Endodermal cell (in vitro differentiated cells): ENCODE data around the gene SUPT5H. TPM values are rescaled to one million over a fixed set of nuclear protein-coding genes. Genes with fewer than 3 reads are reported as not detected.

ENCODE experiments used
- DNase-seq: peaks from one replicate; pipeline ENCODE4 v3.0.0-alpha.2; 2017
- H3K27ac ChIP-seq: 2 replicates; pipeline ENCODE4 v1.5.1; 2013; ENCODE audit warnings: mild to moderate bottlenecking, low read depth, low read length, moderate library complexity
- H3K27me3 ChIP-seq: 2 replicates; pipeline ENCODE4 v1.6.1; 2013; ENCODE audit warnings: mild to moderate bottlenecking, low read length, moderate library complexity; ENCODE audit not compliant: insufficient read depth, control insufficient read depth, poor library complexity, severe bottlenecking
- H3K36me3 ChIP-seq: 2 replicates; pipeline ENCODE4 v1.7.0; 2013; ENCODE audit warnings: mild to moderate bottlenecking, low read length, moderate library complexity; ENCODE audit not compliant: control insufficient read depth, insufficient read depth
- H3K4me1 ChIP-seq: one replicate; pipeline ENCODE4 v1.7.0; 2013; ENCODE audit warnings: low read length; ENCODE audit not compliant: control insufficient read depth, insufficient read depth
- H3K4me3 ChIP-seq: 2 replicates; pipeline ENCODE4 v1.5.1; 2013; ENCODE audit warnings: mild to moderate bottlenecking, low read length, moderate library complexity
- H3K9ac ChIP-seq: 2 replicates; pipeline ENCODE4 v1.6.1; 2013; ENCODE audit warnings: mild to moderate bottlenecking, low read length, moderate library complexity; ENCODE audit not compliant: poor library complexity, severe bottlenecking; ENCODE audit errors: extremely low read depth
- H3K9me3 ChIP-seq: 2 replicates; pipeline ENCODE4 v1.6.1; 2013; ENCODE audit warnings: mild to moderate bottlenecking, low read length, moderate library complexity; ENCODE audit not compliant: control insufficient read depth
- H3K27ac Mint-ChIP-seq: 2 replicates; pipeline ENCODE4 v1.8.0; 2020; ENCODE audit warnings: mixed read lengths
- H3K27me3 Mint-ChIP-seq: 2 replicates; pipeline ENCODE4 v1.8.0; 2021; ENCODE audit warnings: mild to moderate bottlenecking, mixed read lengths; ENCODE audit not compliant: insufficient read depth
- H3K36me3 Mint-ChIP-seq: 2 replicates; pipeline ENCODE4 v1.8.0; 2020; ENCODE audit warnings: low read depth, mixed read lengths
- H3K4me1 Mint-ChIP-seq: 2 replicates; pipeline ENCODE4 v1.8.0; 2020; ENCODE audit warnings: mixed read lengths
- H3K4me3 Mint-ChIP-seq: 2 replicates; pipeline ENCODE4 v1.8.0; 2020; ENCODE audit warnings: mild to moderate bottlenecking, moderate library complexity, mixed read lengths
- H3K9me3 Mint-ChIP-seq: 2 replicates; pipeline ENCODE4 v1.8.0; 2020; ENCODE audit warnings: mild to moderate bottlenecking, mixed read lengths
- WGBS, 2 experiments: methylation state at CpG; one replicate each; pipeline versions ENCODE4 v1.1.5 to v1.1.7; 2013; ENCODE audit warnings: missing lambda C conversion rate in 2 of 2, mixed read lengths in 1 of 2; ENCODE audit not compliant: insufficient coverage in 1 of 2, insufficient read length in 1 of 2; 5-methylcytosine and 5-hydroxymethylcytosine counted together
- total RNA-seq, 2 donors: library from RNA; stranded (reverse); fragmentation: NEBNext Ultra II Directional in 1 of 2; extraction: Animal tissue kit (Norgen Biotek cat#: 25700) in 1 of 2; gene quantifications; 2 replicates in 1 of 2; 3 replicates in 1 of 2; pipeline ENCODE4 v1.2.1, GENCODE V29; 2021
- TF ChIP-seq, protein P1 (sequence below): fragments of 200-600 bp; sonication (generic); conservative IDR thresholded peaks from 2 replicates; pipeline ENCODE4 v1.5.0; 2021; ENCODE audit warnings: antibody characterized with exemption, mild to moderate bottlenecking

Gene SUPT5H
- total RNA-seq, 2 donors from 2014 or later: 130 to 139 TPM

DNA sequence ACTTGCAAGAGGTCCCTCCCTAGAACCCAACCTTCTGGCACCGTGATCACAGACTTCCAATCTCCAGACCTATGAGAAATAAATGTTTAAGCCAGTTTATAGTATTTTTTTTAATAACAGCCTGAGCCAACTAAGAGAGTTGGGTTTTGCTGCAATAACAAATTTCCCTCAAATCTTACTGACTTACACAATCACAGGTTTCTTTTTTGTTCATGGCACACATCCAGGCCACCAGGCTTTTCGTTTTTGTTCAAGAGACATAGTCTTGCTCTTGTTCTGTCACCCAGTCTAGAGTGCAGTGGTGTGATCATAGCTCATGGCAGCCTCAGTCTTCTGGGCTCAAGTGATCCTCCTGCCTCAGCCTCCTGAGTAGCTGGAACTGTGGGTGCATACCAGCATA, 67.6 kb downstream of the SUPT5H start:
- Histone ChIP-seq H3K9me3 (no peaks in the 10 kb centered on the region), H3K27me3 (peaks cover 50% of the 10 kb centered on the region), H3K4me3 (no peak overlapping the region), H3K9ac (no peak overlapping the region), H3K27ac (no peak overlapping the region), H3K36me3 (no peaks in the 10 kb centered on the region), H3K4me1 (no peaks in the 10 kb centered on the region)
- H3K4me1 Mint-ChIP-seq: peaks cover 8% of the 10 kb centered on the region
- no peak overlapping the region for H3K27ac Mint-ChIP-seq
- H3K9me3 Mint-ChIP-seq: no peaks in the 10 kb centered on the region
- H3K36me3 Mint-ChIP-seq: peaks cover 4% of the 10 kb centered on the region
- no peak overlapping the region for H3K4me3 Mint-ChIP-seq
- no peak for DNase-seq
- peaks cover 53% of the 10 kb centered on the region for H3K27me3 Mint-ChIP-seq
- WGBS, 2 experiments: 76 to 83% methylated on average over 1 of the region's 2 CpGs
- TF ChIP-seq, protein P1, sequence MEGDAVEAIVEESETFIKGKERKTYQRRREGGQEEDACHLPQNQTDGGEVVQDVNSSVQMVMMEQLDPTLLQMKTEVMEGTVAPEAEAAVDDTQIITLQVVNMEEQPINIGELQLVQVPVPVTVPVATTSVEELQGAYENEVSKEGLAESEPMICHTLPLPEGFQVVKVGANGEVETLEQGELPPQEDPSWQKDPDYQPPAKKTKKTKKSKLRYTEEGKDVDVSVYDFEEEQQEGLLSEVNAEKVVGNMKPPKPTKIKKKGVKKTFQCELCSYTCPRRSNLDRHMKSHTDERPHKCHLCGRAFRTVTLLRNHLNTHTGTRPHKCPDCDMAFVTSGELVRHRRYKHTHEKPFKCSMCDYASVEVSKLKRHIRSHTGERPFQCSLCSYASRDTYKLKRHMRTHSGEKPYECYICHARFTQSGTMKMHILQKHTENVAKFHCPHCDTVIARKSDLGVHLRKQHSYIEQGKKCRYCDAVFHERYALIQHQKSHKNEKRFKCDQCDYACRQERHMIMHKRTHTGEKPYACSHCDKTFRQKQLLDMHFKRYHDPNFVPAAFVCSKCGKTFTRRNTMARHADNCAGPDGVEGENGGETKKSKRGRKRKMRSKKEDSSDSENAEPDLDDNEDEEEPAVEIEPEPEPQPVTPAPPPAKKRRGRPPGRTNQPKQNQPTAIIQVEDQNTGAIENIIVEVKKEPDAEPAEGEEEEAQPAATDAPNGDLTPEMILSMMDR: no peak

DNA sequence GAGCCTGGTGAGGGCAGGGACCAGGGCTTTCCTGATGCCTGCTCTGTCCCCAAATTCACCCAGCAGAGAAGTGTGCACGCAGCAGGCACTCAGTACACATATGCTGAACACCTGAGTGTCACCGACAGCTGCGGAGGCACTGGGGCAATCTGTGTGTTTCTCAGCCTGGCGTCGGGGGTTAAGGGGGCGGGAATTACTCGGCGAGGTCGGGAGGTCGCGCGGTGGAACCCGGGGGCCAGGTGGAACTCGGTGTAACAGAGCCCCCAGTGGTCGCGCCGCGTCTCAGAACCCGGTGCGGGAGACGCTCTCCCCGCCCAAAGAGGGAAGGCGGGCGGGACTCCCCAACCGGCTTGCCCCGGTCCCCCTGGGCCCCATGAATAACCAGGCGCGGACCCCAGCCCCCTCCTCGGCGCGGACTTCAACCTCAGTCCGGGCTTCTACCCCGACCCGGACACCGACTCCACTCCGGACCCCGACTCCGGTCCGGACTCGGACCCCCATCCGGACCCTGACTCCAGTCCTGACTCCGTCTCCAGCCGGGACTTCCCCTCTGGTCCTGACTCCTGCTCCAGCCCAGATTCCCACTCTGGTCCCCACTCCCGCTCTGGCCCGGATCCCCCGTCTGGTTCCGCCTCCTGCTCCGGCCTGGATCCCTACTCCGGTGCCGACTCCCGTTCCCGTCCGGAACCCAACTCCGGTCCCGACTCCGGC, 69.6 kb downstream of the SUPT5H start, which contains the start of gene SELENOV:
TSS of gene SELENOV (plus strand) at position 300 of the 711 bp plus-strand sequence. CDS start at position 374, 74 bp downstream.
- Mint-ChIP-seq H3K4me1 (peaks cover 19% of the 10 kb centered on the region), H3K27me3 (peaks cover 34% of the 10 kb centered on the region), H3K27ac (peak within 1 kb of the TSS; percentile 70), H3K4me3 (peak within 1 kb of the TSS; percentile 84), H3K9me3 (no peaks in the 10 kb centered on the region), H3K36me3 (peaks cover 8% of the 10 kb centered on the region)
- TF ChIP-seq, protein P1: peak; percentile 59
- Histone ChIP-seq H3K27me3 (peaks cover 36% of the 10 kb centered on the region), H3K9me3 (no peaks in the 10 kb centered on the region), H3K4me3 (peak within 1 kb of the TSS; percentile 91), H3K36me3 (no peaks in the 10 kb centered on the region), H3K27ac (no peak within 1 kb of the TSS), H3K4me1 (no peaks in the 10 kb centered on the region), H3K9ac (peak within 1 kb of the TSS; percentile 62)
- peak; percentile 92 for DNase-seq
- WGBS, 2 experiments: 0 to 1% methylated on average over 27 to 56 of the region's 56 CpGs

DNA sequence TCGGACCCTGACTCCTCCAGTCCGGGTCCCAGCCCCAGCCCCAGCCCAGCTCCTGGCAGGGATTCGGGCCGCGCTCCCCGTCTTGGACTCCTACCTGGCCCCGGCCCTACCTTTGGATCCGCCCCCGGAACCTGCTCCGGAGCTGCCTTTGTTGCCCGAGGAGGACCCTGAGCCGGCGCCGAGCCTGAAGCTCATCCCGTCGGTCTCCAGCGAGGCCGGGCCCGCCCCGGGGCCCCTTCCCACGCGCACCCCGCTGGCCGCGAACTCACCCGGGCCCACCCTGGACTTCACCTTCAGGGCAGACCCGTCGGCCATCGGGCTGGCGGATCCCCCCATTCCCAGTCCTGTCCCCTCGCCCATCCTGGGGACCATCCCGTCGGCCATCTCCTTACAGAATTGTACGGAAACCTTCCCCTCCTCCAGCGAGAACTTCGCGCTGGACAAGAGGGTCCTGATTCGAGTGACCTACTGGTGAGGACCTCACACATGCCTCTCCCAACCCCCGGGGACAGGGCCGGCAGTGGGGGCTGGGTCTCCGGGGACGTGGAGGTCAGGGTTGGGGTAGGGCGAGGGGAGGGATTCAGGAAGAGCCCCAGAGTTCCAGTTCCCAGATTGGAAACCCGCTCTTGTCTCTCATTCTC, 70.3 kb downstream of the SUPT5H start:
- Mint-ChIP-seq H3K27ac (peak overlapping the region; percentile 70), H3K9me3 (no peaks in the 10 kb centered on the region), H3K4me3 (peak overlapping the region; percentile 84), H3K4me1 (peaks cover 19% of the 10 kb centered on the region), H3K27me3 (peaks cover 30% of the 10 kb centered on the region), H3K36me3 (peaks cover 11% of the 10 kb centered on the region)
- Histone ChIP-seq H3K9ac (peak overlapping the region; percentile 62), H3K4me1 (no peaks in the 10 kb centered on the region), H3K9me3 (no peaks in the 10 kb centered on the region), H3K4me3 (peak overlapping the region; percentile 91), H3K36me3 (no peaks in the 10 kb centered on the region), H3K27ac (no peak overlapping the region), H3K27me3 (peaks cover 36% of the 10 kb centered on the region)
- WGBS, 2 experiments: 3 to 7% methylated on average over 11 to 44 of the region's 44 CpGs
- DNase-seq: peak; percentile 91
- TF ChIP-seq, protein P1: no peak
